HG02885 (cell line): ENCODE results near the gene CTSZ.
"Not testable (repeated sequence)": the region's sequence is repeated elsewhere in the genome, so short reads cannot be mapped to it uniquely, and the experiment has no call there.

Experiments used
- ATAC-seq: cut with Tn5 transposase; IDR thresholded peaks from one replicate; pipeline ENCODE4 v1.9.1; 2021; ENCODE audit warnings: mild to moderate bottlenecking; ENCODE audit not compliant: unreplicated experiment, poor library complexity

Gene CTSZ

DNA sequence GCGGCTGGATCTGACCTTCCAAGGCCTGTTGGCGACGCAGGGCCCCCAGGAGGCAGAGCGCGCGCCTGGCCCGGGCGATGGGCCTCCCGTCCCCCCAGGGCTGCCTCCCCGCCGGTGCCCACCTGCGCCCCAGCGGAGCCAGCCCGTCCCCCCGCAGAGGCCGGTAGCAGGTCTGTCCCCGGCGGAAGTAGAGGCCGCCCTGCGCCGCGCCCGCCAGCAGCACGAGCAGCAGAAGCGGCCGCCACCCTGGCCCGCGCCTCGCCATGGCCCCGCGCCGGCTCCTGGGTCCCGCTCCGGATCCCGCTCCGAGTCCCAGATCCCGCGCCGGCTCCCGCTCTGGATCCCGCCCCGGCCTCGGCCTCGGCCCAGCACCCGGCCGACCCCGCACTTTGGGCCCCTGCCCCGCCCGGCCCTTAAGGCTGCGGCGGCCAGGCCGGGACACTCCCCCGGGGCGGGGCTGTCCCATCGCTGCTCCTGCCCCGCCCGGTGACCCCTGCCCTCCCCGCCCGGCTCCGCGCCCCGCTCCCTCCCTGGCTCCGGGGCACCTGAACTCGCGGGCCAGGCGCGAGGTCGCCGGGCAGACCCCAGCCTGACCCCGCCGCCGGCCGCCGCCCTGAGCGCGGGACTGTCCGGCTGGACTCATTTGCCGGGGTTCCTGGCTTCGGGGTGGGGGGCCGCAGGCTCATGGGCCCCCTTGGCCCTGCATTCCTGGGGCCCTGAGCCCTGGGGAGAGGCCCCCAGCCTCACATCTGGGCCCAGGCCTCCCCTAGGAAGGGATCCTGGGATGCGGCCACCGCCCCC, at the start of gene CTSZ:
Gene CTSZ, minus strand, starts transcription at position 391 of the 801 bp plus-strand sequence. Its CDS starts 126 bp downstream, at position 265.
- peak; percentile 39 for ATAC-seq

DNA sequence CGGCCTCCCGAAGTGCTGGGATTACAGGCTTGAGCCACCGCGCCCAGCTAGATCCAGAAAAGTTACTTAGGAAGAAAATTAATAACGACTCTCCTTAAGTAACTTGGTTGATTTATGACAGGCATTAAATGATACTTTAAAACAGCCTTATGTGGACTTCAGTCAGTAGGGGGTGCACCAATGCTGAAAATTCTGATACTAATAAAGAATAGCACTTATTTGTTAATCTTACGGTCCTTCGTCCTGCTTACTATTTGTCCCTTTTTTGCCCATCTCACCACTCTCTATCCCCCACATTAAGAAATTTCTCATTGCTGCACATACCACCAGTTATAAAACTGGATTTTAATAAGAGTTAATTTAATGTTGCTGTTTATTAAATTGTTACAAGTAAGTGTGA, 48.2 kb upstream of the CTSZ start:
- ATAC-seq, result no peak

DNA sequence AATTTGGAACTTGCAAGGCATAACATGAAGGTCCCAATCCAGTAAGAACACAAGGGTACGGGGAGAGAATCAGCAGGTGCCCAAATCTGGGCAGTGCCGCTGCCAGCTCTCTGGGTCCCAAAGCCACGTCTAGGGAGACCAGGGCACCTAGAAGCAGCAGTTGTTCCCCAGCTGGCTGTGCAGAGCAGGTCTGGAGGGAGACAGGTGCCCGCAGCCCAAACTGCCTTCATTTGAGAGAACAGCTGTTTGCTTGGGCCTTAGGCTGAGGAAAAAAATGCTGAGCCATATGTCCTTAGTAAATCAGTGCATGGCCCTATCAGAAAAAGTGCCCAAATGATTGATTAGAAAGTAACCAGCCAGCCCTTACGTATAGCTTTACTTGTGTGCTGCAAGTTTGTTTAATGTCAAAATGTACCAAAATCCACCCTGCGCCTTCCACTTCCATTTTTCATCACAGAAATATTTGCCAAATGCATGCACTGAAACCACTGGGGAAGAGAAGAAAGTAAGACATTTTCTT, 44.7 kb upstream of the CTSZ start:
- ATAC-seq, result no peak

DNA sequence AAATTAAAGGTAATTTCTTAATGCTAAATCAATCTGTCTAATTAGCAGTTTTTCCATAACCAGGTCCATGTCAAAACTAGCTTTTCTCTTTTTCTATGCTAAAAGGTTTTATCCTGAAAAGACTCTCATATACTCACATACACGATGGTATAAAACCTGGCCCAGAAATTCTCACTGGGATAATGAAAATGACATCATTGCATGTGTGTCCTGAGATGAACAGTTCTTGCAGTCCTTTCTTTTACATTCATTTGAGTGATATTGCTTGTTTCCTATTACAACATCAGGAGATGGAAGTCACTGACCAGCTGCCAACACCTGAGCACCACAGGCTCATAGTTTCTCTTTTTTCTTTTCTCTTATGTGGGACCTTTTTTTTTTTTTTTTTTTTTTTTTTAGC, 43.4 kb upstream of the CTSZ start:
- ATAC-seq, result no peak

DNA sequence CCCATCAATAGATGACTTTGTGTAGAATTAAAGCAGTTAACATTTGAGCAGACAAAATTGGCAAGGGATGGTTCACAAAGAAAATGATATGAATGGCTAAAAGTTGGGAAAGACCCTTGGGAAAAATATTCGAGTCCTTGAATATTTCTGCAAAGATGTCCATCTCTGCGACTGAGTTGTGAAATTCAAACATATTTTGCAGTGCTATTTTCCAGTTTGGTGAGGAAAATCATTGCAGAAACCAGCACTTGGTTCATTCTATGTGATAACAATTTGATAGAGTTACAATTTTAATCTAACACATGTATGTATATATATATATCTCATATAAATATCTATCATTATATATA, 41.6 kb upstream of the CTSZ start:
- no peak for ATAC-seq

DNA sequence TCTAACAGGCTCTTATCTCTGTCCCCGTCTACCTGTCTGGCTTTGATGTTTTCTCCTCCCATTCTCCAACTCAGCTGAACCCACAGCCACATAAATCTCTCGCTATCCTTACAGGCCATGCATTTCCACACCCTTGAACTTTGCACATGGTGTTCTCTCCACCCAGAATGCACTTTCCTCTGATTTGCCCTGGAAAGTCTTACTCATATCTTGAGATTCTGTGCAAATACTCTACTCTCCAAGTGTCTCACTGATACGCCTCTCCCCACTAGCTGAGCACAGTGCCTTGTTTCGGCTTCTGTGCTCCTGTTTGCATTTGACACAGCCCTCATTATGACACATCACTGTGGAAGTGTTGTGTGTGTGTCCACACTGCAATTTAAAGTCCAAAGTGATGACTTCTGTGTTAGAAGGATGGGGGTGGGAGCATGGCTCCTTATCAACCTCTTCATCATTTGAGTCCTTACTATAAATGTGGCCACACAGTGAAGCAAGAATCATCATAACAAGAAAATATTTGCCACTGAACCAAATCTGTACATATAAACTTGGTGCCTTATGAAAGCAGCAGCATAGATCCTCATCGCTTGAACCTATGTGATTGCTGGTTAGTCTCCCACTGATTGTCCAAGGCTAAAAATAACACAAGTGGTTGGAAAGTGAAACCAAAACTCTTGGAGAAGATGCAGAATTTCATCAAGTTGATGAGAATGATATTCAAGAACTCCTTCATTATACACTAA, 41.1 kb upstream of the CTSZ start:
- no peak for ATAC-seq

DNA sequence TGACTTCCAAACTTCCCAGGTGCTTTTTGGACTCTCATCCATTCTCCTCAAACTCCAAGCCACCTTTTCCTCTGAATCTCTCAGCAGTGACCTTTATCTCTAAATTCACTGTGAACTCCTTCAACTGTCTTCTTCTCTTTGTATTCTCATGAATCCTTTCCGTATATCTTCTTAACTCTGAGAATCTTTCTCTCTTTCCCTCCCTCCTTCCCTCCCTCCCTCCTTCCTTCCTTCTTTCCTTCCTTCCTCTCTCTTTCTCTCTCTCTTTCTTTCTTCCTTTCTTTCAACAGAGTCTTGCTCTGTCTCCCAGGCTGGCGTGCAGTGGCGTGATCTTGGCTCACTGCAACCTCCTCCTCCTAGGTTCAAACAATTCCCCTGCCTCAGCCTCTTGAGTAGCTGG, 39.8 kb upstream of the CTSZ start:
- ATAC-seq, result no peak

DNA sequence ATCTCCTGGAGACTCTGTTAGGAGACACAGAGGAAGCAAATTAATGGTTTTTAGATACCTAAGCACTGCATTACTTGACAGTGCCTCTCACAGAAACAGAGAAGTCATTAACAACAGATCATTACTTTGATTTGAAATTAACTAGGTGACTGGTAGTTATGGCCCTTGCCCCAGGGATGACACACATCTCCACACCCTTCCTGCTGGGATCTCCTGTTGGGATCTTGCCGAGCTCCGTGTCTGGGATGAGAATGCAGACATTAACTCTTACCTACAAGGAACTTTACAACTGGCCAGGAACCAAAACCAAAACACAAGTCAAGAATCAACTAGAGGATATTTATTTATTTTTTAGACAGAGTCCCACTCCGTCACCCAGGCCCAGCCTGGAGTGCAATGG, 37.7 kb upstream of the CTSZ start:
- ATAC-seq, result no peak

DNA sequence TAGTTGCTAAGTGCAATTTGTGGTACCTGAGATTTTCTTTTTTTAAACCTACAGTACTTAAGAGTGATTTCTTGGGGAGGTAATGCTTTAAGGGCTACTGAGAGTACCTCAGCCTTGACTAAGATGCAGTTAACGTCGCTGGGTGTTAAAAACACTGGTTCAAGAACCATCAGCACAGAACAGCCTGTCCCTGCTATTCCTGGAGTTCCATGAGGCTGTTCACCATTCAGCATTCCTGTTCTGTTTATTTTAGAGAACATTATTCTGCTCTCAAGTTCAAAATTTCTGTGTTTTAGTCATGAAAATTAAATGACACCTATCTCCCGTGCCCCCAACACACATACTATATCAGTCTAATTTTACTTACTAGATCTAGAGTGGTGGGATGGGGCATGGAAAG, 37.2 kb upstream of the CTSZ start:
- ATAC-seq, result no peak

DNA sequence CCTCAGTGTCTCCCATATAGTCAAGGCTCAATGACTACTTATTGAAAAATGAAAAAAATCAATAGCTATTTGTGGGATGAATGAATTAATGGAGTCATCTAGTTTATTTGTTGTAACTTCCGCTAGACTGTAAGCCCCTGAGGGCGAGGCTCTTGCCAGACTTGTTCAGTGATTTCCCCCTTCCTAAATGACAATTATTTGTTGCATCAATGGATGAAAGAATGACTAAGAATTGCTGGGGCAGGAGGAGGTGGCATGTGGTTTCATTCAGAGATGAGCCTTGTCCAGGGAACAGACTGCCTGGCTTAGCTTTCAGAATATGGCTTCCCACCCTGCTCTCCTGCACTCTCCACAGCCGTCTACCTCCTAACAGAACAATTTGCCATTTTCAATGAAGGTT, 36.6 kb upstream of the CTSZ start:
- ATAC-seq, result no peak

DNA sequence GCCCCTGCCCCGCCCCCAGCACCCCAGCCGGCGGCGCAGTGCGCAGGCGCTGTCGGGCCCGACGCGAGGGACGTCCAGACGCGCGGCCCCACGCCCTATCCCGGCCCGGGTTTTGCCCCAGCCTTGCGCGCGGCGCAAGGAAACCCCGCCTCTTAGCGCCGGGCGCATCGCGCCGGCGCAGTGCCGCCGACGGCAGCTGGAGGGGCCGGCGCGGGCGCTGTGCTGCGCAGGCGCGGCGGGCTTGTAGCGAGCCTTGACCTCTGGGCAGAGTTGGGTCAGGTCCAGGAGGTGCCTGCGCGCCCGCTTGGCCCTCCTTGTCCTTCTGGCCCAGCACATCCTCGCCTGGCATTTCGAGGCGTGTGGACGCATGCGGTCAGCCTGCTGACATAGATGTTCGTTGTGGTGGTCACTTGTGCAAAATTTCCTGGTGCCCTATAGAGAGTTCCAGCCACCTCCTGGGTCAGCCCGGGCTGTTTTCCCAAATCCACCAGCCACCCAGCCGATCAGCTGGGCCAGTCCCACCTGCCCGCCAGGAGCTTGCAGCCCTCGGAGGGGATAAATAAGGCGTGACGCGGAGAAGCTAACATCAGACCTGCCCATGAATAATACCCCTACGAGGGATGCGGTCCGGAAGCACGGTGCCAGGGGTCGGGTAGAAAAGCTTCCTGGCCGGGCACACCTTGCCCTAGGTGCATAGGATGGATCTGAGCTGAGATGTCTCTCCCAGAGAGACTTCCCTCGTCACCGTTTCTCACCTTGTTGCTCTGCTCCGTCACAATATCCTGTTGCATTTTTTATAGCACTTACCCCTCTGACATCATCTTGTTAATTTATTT, 36.0 kb upstream of the CTSZ start:
- ATAC-seq, result peak; percentile 88

DNA sequence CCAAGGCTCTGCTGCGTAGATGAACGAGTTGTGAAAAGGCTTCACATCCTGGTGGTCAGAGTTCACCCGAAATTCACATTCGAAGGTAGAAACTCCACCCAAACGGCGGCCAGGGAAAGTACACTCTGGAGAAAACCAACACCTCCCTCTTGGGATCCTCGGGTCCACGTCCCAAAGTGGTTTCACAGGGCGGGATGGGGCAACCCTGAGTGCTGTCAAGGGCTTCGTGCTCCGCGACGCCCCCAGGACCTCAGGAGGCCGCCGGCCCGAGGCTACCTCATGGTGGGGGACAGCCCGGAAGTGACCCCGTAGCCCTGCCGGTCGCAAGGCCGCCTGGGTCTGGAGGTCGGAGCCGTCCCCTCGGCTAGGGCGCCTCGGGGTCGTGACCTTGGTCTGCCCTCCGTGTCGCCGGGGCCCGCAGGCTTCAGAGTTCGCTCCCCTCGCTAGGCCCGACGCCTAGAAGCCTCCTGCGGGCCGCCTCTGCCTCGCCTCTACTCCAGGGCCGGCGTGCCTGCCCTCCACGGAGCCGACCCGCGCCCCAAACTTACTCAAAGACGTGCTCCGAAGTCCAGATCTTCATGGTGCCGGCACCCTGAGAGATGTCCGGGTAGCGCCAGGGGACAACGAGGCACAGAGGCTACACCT, 35.2 kb upstream of the CTSZ start, which contains the start of gene PRELID3B:
Gene PRELID3B, minus strand, starts transcription at position 636 of the 645 bp plus-strand sequence. Its CDS starts 56 bp downstream, at position 580.
- peak; percentile 37 for ATAC-seq

DNA sequence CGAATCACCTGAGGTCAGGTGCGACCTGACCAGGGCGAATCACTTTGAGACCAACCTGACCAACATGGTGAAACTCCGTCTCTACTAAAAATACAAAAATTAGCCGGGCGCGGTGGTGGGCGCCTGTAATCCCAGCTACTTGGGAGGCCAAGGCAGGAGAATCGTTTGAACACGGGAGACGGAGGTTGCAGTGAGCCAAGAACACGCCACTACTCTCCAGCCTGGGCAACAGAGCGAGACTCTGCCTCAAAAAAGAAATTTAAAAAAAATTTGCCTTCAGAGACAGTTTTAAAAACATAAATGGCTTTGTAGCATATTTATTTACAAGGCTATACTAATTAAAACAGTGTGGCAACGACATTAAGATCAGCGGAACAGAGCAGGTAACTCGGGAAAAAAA, 34.4 kb upstream of the CTSZ start:
- ATAC-seq, result not testable (repeated sequence)

DNA sequence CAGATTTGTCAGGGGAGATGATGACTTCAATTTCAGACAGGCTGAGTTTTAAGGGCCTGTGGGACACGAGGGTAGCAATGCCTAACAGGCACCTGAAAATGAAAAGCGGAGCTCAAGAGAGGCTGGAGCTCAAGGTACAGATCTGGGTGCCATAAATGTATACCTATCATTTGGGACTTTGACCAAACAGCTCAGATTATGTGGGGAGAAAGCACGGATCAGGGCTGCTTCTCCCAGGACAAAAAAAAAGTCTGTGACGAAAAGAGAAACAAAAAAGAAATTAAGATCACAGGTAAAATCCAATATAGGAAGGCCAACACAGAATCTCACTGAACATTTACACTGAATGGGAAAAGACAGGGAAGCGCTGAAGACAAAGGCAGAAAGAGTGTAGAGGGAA, 33.6 kb upstream of the CTSZ start:
- ATAC-seq, result no peak

DNA sequence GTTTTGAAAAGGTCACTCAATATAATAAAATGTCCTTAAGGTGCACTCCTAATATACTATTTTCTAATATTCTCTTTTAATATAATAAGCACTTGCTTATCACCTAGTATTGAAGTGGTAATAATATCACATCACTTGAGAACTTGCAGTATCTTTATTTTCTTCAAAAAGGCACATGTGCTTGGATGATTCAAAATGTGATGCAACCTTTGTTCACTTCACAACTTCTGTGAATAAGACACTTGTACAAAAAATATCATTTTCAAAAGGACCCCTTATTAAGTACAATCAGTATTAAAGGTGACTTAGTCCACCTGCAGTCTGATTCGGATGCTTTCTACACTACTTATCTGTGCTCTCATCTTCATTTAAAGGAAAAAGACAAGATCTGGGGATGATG, 32.2 kb upstream of the CTSZ start:
- ATAC-seq, result no peak

DNA sequence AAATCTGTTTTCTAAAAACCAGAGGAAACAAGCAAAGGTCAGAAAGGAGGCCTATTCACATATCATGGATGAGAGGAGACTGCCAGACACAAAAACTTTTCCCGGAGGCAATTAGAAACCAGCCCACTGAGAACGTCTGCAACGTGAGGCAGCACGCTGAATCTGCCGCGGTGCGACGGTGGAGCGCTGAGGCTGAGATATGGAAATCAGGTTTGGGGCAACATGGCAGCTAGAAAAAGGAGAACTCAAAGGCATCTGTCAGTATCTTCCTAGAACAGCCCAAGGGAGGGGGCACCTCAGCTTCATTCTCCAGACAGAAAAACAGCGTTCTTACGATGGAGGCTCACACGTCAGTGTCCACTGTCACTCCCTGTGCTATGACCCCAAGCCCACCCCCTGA, 30.3 kb upstream of the CTSZ start:
- no peak for ATAC-seq

DNA sequence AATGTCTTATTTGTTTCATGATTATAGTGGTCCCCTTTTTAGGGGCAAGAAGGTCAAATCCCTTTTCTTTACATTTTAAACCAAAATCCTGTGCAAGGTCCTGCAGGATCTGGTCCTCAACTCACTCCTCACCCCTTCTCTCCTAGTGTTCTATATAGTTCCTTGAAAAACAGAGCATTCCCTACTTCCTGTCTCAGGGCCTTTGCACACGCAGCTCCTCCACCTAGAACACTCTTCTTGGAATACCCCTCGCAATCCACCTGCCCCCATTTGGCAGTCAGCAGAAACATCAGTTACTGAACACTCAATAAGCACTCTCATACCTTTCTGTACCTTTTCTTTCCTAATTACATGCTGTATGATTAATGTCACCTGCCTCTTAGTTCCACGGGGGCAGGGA, 28.3 kb upstream of the CTSZ start:
- ATAC-seq, result no peak

DNA sequence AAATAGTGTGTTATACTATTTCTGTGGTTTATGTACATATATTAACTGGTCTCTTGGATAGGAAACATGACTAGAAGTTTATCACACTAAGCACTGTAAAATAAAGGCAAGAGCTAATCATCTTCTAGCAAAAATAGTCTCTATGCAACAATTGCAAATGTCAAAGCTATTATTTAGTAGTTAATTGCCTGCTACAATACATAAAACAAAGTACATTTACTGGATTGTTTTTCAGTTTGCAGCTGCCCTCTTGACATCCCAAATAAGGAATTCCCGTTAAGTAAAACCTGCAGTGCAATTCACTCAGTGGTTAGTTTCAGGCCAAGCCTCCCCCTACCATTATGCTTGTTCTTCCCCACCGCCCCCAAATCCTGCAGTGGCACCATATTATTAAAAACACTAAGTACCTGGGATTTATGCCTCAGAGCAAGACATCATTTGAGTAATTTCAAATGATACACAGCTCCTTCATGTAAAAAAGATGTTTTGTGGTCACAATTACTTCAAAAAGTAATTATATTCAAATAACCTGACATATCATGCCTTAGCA, 26.6 kb upstream of the CTSZ start:
- ATAC-seq, result no peak

DNA sequence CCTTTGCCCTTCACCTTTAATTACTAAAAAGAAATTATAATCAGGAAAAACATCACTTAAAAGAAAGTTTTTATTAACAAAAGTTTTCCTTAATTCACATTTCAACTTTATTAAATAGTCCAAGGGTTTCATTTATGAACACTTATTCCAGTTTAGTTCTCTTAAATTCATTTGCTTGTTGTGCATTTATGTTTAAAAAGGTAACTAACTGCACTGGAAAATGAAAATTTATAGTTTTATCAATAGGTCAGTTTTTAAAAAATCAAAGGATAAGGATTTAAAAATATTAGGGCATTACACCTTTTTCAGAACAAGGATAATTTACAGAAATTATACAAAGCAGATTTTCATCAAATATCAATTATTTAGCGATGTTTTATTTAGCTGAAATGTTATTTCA, 26.0 kb upstream of the CTSZ start:
- ATAC-seq, result no peak

DNA sequence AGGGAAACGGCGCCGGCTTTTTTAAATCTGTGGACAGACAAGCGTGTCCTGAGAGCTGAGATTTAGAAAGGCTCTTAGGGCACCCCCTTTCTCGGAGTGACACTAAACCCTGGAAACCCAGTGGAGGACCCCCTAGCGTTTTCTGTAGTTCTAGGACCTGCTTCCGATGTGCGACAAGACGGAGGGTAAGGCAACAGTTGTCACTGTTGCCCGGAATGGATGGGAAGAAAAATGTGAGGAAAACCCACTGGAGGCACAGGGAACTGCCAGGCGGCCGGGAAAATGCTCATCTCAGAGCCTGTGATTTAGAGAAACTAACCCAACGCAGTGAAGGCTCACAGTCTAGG, 25.6 kb upstream of the CTSZ start:
- no peak for ATAC-seq
